Pulmonary artery endothelial cell (primary cell): Measurements from ENCODE around the gene SLC25A51. TPM values are rescaled to one million over a fixed set of nuclear protein-coding genes. Genes with fewer than 3 reads are reported as not detected.
"Not testable (repeated sequence)": the region's sequence is repeated elsewhere in the genome, so short reads cannot be mapped to it uniquely, and the experiment has no call there.

ENCODE experiments used
- DNase-seq: peaks from one replicate; pipeline ENCODE4 v3.0.0-alpha.2; 2011; ENCODE audit warnings: low read depth, low spot score
- total RNA-seq: library from RNA; depleted of rRNA; stranded (reverse); fragments of >200 nt; gene quantifications from 2 replicates; pipeline ENCODE4 v1.2.3, GENCODE V29; 2014

The SLC25A51 gene
- total RNA-seq, 1 donor from 2014 or later: 79.3 TPM

DNA sequence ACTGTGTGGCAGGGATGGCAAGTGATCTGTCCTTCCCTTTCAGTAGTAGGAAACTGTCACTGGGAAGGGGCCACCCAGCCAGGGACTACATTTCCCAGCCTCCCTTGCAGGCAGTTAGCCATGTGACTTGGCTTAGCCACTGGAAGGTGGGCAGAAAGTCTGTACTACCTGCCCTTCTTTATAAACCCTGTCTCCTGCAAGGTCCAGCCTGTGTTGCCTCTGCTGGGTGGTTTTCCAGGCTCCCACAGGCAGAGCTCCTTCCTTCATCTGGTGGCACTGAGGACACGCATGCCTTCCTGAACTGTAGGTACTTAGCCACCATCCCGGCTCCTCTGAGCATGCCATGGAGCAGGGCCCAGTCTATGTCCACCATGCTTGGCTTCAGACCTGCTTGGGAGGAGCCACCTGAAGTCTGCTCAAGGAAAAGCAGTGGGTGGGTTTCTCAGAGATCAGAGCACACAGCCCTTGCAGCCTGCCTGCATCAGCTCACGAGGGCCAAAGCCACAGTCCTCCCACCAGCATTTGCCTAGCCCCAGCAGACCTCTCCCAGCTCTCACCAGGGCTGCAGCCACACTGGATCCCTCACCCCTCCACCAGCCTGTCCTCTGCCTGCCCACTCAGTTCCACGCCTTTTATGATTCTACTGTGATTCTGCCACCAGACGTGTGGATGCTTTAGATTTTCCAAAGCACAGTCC lies 16.7 kb upstream of the SLC25A51 start:
- no peak for DNase-seq

DNA sequence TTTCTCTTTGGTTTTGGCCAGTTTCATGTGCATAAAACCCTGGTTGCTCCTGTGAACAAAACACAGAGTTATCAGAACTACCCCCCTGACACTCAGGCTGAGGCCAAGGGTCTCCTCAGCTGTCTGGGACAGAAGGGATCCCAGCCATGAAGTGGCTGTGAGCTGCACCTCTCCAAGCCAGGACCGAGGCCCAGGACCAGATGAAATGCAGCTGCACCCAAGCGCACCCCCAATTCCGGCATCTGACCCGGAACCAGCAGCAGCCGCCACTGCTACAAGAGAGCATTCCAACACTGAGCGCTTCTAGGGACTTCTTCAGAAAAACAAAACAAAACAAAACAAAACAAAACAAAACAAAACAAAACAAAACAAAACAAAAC lies 16.0 kb upstream of the SLC25A51 start:
- DNase-seq: no peak

DNA sequence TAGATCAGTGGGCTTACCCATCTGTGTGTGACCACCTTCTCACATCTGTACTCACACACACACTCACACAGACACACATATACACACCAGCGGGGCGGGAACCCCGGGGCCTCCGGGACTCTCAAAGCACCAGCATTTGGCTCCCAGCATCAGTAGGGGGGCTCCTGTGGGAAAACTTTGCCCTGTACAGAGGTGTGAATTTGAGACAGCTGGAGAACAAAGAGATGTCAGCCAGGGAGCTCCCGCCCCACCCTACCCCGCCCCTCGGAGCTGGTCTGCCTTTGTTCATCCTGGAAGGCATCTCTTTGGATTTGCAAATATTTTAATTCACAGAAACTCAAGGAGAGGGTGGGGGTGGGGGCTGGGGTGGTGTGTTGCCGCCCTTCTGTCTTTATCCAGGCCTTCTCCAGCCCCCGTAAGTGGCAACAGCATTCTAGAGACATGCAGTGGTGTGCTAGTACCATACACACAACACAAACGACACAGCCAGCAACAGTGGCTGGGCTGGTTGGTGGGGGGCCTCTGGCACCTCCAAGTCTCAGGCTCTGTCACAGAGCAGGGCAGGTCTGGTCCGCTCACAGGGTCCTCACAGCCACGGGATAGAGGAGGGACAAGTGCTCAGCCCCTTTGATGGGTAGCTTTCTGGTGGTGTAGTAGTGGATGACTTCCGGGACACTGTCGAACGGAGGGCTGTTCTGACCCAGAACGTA lies 15.5 kb upstream of the SLC25A51 start:
- DNase-seq: no peak

DNA sequence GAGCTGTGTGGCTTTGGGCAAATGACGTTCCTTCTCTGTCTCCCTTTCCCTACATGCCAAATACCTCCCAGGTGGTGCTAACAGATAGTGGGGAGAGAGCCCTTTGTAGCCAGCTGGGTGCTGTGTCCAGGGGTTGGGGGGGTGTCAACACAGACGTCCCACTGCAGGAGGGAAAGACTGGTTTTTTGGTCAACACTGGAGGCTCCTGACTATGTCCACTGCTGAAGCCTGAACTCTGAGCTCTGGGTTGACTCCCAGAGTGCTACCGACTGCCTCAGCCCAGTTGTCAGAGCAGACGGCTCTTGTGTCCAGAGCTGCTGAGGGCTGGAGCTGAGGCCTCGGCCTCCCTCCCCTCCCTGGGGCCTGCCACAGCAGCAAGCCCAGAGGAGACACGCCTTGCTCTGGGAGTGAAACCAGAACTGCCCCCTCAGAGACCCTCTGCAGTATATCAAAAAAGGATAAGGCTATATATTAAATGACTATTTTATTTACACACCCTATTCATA lies 14.8 kb upstream of the SLC25A51 start:
- no peak for DNase-seq

DNA sequence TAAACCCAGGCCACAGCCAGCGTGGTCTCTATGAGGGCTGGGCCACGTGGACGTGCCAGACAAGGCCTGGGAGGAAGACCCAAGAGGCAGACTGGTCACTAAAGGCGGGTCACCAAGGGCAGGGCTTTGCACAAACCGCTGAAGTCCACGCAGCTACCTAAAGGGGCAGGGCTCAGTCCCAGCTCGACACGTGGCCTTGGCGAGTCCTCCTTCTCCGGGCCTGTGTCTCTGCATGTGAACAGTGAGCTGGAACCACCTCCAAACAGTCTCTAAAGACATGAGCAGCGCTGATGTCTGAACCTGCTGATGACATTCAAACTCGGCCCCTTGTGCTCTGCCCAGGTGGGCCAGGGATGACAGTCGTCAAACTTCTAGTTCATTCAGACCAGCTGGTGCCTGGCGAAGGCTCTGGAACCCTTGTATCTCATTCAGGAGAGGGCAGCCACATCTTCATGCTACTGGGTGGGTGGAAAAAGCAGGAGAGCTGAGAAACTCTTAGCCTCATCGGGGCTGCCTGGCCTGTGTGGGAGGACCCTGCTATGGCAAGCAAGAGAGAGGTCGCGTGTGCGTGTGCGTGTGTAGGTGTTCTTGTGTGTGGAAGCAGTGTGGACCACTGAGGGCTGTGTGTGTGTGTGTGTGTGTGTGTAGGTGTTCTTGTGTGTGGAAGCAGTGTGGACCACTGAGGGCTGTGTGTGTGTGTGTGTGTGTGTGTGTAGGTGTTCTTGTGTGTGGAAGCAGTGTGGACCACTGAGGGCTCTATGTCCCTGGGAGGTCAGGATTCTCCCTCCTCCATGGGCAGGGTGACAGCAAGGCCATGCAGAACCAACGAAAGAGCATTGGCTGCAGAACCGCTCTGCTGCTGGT lies 14.1 kb upstream of the SLC25A51 start:
- DNase-seq: no peak

DNA sequence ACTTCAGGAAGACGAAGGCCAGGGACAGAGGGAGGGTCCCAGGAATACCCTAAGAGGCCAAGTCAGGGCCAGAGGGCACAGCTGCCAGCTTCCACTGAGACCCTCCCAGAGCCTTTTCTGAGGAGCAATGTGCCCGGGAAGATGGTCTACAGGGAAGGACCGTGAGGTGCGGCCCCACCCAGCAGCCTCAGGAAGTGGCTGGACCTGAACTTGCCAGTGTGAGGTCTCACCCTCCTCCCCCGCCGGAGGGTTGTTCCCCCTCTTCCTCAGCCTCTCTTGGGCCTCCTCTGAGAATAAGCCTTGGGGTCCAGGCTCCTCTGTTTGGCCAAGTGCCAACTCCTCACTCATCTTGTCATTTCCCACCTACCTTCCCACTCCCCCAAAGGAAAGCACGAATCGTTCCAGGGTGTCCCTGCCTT lies 13.4 kb upstream of the SLC25A51 start:
- no peak for DNase-seq

DNA sequence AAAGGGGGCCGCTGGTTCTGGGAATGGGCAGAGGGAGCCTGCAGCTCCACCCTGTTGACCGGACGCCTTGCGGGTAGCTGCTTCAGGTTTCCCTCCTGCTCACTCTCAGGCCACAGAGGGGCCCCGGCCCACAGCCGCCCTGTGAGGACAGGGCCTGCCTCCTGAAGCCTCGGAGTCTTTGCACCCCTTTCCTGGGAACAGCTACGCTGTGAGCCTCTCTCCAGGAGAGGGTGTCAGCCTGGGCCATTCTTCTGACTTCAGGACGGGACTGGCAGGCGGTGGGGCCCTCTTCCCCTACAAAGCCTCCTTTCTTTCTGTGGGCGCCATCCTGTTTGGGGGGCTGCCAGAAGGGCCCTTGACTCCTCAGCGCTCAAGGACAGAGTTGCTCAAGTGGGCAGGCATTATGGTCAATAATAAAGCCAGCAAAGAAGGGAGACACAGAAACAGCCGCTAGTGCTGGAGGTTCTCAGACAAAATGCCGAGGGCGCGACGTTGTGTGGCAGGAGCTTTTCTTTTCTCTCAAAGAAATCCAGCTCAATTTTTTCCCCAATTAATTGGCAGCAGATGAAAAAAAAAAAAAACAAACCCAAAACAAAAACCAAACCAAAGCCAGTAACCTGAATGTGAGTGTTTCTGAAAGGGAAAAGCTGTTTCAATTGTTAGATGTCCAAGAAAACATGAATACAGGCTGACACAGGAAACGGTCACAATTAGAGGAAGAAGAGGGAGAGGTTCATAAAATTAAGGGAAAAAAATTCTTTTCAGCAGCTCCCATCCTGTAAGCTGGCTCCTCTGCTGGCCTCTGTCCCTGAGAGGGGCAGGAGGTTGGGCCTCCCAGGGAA lies 12.8 kb upstream of the SLC25A51 start:
- no peak for DNase-seq

DNA sequence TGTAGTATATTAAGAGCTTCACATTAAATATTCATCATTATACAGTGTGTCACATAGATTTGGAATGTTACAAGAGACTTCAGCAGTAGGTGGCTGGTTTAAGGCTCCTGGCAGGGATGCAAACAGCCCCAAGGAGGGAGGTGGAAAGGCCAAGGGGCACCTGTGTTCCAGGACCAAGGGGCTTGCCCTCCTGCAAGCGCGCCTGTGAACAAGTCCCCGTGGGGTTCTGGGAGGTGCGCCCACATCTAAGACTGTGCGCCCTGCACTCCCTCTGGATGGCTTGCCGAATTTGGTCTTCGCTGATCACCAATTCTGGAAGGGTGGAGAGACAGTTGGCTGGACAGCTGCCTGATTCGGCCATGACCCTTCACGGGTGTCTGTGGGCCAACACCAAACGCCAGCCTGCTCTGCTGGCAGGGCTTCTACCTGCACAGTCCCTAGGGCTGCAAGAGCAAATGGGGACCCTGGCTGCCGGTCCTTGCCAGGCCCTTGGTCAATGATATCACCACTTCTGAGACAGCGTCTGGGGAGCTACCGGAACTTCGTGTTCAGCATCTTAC lies 12.1 kb upstream of the SLC25A51 start:
- DNase-seq: no peak

DNA sequence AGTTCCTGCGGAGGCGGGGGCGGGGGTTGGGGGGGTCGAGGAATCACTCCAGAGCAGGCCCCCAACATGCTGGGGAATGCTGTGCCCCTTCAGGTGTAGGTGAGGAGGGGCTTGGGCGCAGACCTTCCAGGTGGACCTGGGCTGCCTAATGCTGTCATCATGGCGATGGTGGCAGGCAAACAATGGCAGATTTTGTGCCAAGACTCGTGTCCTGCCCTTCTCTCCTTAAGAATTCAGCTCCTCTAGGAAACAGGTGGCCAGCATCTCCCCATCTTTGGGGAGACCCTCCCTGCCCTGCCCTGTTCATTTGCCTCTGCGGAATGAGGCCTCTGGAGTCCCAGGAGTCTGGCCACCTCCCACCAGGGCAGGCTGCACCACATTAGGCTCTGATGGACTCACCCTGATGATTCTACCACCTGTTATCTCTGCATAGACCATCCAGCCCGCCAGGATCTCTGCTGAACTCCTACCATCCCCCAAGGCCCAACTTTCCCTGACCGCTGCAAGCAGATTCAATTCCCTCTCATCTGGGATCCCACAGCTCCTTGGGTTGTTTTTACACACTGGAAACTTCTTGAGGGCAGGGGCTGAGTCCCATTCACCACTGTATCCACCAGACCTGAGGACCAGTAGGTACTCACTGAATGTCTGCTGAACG lies 10.9 kb upstream of the SLC25A51 start:
- DNase-seq: no peak

DNA sequence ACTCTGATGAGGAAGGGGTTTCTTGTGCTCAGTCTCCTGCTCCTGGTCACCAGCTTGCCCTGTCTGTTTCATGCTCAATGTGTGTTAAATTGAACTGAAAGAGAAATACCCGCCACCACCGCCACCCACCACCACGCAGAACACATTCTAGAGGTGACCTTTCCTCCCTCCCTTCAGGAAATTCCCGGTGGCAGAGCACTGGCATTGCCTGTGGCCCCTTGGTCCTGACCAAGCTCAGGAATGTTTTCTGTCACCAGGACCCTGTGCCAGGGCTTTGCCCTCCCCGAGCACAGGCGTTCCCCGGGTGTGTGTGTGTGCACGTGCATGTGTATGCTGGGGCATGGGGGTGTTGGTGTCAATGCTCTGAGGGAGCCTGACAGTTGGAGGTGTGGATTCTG lies 10.2 kb upstream of the SLC25A51 start:
- DNase-seq: no peak

DNA sequence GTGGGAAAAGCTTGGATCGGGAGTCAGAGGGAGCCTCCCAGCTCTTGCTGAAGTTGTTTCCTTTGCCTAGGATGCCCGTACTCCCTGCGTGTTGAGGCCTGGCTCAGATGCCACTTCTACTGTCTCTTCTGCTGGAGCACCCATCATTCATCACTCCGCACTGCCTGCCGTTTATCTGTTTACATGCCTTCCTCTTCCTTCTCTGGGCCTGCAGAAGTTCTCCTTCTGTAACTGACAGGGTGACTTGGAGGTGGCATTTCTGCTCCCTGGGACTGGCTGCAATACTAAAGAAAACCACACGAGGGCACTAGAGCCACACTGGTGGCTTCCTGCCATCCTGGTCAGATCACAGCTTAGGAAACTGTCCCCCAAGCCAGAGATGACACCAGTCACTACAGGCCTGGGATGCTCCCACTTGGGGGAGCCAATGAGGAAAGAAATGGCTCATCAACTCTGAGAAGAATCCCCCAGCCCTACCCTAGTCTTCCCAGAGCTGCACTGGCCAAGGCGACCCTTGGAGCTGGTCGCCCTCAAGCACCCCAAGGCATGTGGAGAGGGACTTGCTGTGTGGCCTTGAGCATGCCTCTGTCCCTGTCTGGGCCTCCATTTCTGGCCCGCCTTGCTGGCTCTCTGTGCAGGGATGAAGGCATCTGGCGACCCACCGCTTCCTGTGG lies 9.7 kb upstream of the SLC25A51 start:
- DNase-seq: no peak

DNA sequence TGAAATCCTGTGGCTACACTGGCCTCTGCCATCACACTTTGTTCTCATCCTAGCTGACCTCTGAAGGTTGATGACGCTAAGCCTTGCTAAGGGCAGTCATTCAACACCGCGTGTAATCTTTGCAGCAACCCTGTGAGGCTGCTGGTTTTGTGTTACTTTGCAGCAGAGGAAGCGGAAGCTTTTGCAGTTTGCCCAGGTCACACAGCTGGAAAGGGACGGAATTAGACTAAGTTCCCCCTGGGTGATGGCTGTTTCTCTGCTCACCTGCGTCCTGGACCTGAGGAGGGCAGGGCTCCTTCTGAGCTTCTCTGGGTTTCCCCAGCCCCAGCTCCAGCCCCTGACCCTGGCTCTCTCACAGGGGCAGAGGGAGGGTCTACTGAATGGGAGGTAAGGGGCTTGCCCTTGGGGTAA lies 7.3 kb upstream of the SLC25A51 start:
- no peak for DNase-seq

DNA sequence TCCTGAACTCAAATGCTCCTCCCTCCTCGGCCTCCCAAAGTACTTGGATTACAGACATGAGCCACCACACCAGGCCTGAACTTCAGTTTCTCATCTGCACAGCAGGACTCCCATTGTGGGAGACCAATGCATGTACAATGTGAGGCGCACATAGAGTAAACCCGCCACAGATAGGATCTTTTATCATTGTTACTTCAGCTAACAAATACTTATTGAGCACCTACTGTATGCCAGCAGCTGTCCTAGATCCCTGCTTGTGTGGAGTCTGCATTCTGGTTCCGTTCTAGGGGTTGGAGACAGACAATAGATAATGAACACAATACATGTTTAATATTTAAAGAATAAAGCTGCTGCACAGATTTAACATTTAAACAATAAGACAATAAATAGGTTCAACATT lies 6.3 kb upstream of the SLC25A51 start:
- no peak for DNase-seq

DNA sequence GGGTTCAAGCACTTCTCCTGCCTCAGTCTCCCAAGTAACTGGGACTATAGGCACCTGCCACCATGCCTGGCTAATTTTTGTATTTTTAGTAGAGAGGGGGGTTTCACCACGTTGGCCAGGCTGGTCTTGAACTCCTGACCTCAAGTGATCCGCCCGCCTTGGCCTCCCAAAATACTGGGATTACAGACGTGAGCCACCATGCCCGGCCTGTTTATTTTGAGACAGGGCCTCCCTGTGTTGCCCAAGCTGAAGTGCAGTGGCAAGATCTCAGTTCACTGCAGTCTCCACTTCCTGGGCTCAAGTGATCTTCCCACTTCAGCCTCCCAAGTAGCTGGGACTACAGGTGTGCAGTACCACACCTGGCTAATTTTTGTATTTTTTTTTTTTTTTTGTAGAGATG lies 5.9 kb upstream of the SLC25A51 start:
- DNase-seq: not testable (repeated sequence)

DNA sequence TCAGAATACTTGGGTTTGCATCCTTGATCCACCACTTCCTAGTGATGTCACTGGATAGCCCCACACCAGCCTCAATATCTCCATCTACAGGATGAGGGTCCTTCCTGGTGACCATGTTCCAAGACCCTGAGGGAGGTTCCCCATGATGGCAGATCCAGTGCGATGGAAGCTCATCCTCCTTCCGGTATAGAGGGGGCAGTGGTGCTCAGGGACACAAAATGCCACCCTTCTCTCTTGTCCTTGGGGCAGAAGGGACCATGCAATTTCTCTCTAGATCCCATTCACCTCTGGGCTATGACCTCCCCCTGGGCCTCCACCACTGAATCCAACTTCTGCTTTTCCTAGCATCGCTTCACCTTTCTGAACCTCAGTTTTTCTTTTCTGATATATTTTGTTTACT lies 5.4 kb upstream of the SLC25A51 start:
- no peak for DNase-seq

DNA sequence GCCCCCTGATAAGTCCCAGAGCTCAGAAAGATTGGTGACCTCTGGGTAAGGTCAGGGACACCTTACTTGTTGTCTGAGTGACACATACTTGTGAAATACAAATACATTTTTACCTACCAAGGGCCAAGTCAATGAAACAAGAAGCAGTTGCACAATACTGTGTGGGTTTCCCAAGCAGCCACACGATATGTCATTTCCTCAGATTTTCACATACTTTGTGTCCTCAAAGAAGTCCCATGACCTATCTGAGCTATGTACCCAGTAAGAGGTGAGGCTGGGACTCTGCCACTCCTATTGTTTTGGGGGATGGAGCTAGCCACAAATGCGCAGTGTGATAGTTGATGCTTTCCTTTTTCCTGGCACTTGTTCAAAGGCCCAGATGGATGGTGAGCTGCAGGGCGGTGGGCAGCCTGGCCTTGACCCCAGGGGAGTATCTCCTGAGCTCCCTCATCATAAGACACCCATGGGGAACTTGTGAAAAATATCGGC lies 4.8 kb upstream of the SLC25A51 start:
- DNase-seq: no peak

DNA sequence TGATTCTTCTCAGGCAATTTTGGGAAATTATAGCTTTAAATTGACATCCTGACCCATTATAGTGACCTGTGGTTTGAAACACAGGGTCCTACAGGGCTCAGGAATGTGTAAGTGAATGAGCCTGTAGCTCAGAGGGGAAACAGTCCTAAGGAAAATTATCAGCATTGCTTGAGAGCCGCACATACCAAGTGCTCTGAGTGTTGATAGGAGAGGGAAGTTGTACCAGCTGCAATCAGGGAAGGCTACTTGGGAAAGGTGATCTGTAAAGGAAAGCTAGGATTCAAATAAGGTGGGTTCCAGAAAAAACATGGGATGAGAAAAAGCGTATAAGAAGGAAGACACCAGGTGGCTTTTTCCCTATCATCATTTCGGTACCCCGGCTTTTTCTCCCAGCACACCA lies 4.4 kb upstream of the SLC25A51 start:
- DNase-seq: no peak

DNA sequence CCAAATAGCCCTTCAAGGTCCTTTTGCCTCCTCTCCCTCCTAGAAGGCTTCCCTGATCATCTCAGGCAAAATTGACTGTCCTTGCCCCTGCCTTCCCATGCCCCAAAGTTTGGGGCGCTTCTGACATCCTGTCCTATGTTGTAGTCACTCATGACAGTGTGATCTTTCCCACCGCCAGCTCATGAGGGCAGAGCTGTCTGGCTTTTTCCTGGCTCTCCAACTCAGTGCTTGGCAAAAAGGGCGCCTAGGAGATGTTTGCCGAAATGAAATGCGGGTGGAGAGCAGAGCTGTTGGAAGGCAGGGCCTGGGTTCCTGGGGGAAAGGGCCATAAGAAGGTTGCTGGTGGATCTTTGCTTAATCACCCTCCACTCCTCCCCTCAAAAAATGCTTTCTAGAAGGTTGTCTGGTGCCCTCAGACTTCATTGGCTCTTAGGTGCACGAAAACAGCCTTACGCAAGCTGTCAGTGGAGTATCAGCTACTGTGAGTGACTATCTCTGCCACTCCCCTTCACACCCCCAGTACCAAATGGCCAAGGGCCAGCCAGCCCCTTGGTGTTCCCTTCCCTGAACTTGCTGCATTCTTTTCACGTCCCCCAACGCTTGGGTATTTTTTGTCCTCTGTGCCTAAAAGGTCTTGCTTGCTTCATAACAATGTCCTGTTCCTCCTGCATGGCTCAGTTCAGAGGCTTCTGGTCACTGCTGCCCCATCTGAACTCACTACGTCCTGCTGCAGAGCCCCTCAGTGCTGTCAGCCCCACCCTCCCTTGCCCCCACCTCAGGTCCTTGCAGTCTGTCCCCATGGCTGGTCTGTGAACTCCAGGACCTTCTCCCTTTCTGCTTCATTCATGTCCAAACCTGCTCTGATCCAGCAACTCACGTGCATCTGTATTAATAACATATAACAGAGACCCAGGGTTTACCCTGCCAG lies 2.6 kb upstream of the SLC25A51 start:
- no peak for DNase-seq

DNA sequence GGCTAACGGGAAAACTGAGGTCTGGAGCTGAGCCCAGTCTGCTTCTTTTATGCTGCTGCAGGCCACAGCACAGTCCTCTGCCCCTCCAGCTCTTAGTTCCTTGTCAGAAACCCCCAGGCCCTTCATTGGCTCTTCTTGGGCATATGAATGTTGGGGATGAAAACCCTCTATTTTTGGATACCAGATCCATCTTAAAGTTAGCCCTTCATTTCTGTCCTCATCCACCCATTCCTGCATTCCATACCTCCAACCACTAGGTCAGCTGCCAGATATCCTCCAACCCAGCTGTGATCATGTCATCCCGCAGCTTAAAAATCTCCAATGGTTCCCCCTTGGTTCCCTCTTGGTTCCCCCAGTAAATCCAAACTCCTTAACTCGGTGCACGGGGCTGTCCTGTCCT lies 1.8 kb upstream of the SLC25A51 start:
- DNase-seq: no peak
